ENCODE results near the gene ABCA6.

GRCh38 chr17:69176457-69176795 is 34.7 kb upstream of the ABCA6 start:
- TF ChIP-seq, protein P1, sequence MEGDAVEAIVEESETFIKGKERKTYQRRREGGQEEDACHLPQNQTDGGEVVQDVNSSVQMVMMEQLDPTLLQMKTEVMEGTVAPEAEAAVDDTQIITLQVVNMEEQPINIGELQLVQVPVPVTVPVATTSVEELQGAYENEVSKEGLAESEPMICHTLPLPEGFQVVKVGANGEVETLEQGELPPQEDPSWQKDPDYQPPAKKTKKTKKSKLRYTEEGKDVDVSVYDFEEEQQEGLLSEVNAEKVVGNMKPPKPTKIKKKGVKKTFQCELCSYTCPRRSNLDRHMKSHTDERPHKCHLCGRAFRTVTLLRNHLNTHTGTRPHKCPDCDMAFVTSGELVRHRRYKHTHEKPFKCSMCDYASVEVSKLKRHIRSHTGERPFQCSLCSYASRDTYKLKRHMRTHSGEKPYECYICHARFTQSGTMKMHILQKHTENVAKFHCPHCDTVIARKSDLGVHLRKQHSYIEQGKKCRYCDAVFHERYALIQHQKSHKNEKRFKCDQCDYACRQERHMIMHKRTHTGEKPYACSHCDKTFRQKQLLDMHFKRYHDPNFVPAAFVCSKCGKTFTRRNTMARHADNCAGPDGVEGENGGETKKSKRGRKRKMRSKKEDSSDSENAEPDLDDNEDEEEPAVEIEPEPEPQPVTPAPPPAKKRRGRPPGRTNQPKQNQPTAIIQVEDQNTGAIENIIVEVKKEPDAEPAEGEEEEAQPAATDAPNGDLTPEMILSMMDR (IDR thresholded peaks at IDR 0.05) = no peak
- no peak for TF ChIP-seq POLR2A (IDR thresholded peaks at IDR 0.05)
